Heart right ventricle (tissue), 16 donors: ENCODE results near the gene APCDD1. TPM values are rescaled to one million over a fixed set of nuclear protein-coding genes. Genes with fewer than 3 reads are reported as not detected.

Source experiments
- ATAC-seq, 8 donors: fragments of 200-7000 bp; cut with Tn5 transposase; one replicate each; pipeline ENCODE4 v1.9.1; 2020; ENCODE audit warnings: mild to moderate bottlenecking in 8 of 8, moderate library complexity in 8 of 8, moderate number of reproducible peaks in 1 of 8
- DNase-seq, 2 donors: peaks; one replicate each; pipeline ENCODE4 v3.0.0-alpha.2; 2020
- H3K27ac ChIP-seq, 10 donors: fragments of 200-600 bp; sonication (generic) in 2 of 10; one replicate each; pipeline versions ENCODE4 v1.5.0 to v1.8.0; 2020 to 2022; ENCODE audit warnings: mild to moderate bottlenecking in 3 of 10
- H3K27me3 ChIP-seq, 7 donors: fragments of 200-600 bp; one replicate each; pipeline ENCODE4 v1.8.0; 2021 to 2022; ENCODE audit warnings: mild to moderate bottlenecking in 2 of 7
- H3K36me3 ChIP-seq, 9 donors: fragments of 200-600 bp; sonication (generic) in 1 of 9; one replicate each; pipeline versions ENCODE4 v1.5.0 to v1.8.0; 2020 to 2022; ENCODE audit warnings: mild to moderate bottlenecking in 2 of 9
- H3K4me1 ChIP-seq, 9 donors: fragments of 200-600 bp; sonication (generic) in 1 of 9; one replicate each; pipeline versions ENCODE4 v1.5.0 to v1.8.0; 2020 to 2022; ENCODE audit warnings: mild to moderate bottlenecking in 4 of 9
- H3K4me3 ChIP-seq, 10 donors: fragments of 200-600 bp; sonication (generic) in 2 of 10; one replicate each; pipeline versions ENCODE4 v1.5.0 to v1.8.0; 2020 to 2022; ENCODE audit warnings: mild to moderate bottlenecking in 7 of 10, moderate library complexity in 2 of 10
- H3K9me3 ChIP-seq, 11 donors: fragments of 200-600 bp in 10 of 11; sonication (generic) in 2 of 11; one replicate each; pipeline versions ENCODE4 v1.5.0 to v1.8.0; 2013 to 2022; ENCODE audit warnings: mild to moderate bottlenecking in 2 of 11, control low read depth in 1 of 11, moderate library complexity in 1 of 11
- WGBS, 2 donors: extraction: QIAGEN DNeasy Blood & Tissue Kit; methylation state at CpG; one replicate each; pipeline ENCODE4 v1.1.7; 2013; ENCODE audit warnings: inconsistent platforms in 1 of 2; 5-methylcytosine and 5-hydroxymethylcytosine counted together
- intact Hi-C, 10 donors: fragments of 100-400 bp; cut with DNase I; formaldehyde crosslinking; loops; one replicate each; pipeline versions ENCODE4 v1.11.1 to v1.14.2; 2022
- polyA plus RNA-seq, 2 donors: library from polyadenylated mRNA; stranded (reverse); fragments of 200-250 nt; gene quantifications; one replicate each; pipeline ENCODE4 v1.2.3, GENCODE V29; 2013
- total RNA-seq, 10 donors: library from RNA; stranded (reverse); fragmentation: NEBNext Ultra II Directional in 3 of 10; extraction: Animal tissue kit (Norgen Biotek cat#: 25700) in 3 of 10; gene quantifications; one replicate each; pipeline versions ENCODE4 v1.2.1 to v1.2.4, GENCODE V29; 2021 to 2023
- TF ChIP-seq, protein P1 (sequence below), 9 donors: fragments of 200-600 bp; sonication (generic) in 2 of 9; IDR thresholded peaks; one replicate each; pipeline versions ENCODE4 v1.5.0 to v1.8.0; 2021 to 2022; ENCODE audit warnings: antibody characterized with exemption in 9 of 9, mild to moderate bottlenecking in 5 of 9, moderate library complexity in 1 of 9
- donor health status: Arrhythmogenic right ventricular cardiomyopathy.
- donor health status: ischemic (EF 13 %, LVEDD 7.1; RV severe dilation, severe dysfunction).
- donor health status: healthy with polysubstance abuse.
- donor health status: DM: no; HTN: yes; CAD: no.
- donor health status: DM: no; HTN: no; CAD: no.
- donor health status: ischemic (EF 25% LVEDD 6.9; RV normal size, moderate dysfunction).
- donor health status: ischemic (EF 25% LVEDD 5.7; RV mildly dilated, moderate dysfunction).
- donor health status: healthy.
- donor health status: DM: yes; HTN: yes; CAD: no.
- donor health status: Ischemic cardiomyopathy.
- donor health status: ischemic (EF 35%, LVEDD 5.7; RV mildly dilated, moderate dysfunction).
- donor health status: nonischemic (EF 11% LVEDD 7.7; RV severe dilation, severe dysfunction).
- donor health status: DM: yes; HTN: yes; CAD: no.
- donor health status: PGD.
- donor health status: ischemic (EF 29% LVEDD 5.4; RV normal size, mild dysfunction).
- donor health status: nonischemic (EF 23%, LVEDD 6.1; RV moderate dilation, normal function).

The APCDD1 gene
- total and polyA plus RNA-seq, 12 donors: 10.2 to 40.4 (median 18.3) TPM

GRCh38 chr18:10471574-10471973, 17.1 kb downstream of the APCDD1 start:
- ATAC-seq: no peak
- TF ChIP-seq, protein P1, sequence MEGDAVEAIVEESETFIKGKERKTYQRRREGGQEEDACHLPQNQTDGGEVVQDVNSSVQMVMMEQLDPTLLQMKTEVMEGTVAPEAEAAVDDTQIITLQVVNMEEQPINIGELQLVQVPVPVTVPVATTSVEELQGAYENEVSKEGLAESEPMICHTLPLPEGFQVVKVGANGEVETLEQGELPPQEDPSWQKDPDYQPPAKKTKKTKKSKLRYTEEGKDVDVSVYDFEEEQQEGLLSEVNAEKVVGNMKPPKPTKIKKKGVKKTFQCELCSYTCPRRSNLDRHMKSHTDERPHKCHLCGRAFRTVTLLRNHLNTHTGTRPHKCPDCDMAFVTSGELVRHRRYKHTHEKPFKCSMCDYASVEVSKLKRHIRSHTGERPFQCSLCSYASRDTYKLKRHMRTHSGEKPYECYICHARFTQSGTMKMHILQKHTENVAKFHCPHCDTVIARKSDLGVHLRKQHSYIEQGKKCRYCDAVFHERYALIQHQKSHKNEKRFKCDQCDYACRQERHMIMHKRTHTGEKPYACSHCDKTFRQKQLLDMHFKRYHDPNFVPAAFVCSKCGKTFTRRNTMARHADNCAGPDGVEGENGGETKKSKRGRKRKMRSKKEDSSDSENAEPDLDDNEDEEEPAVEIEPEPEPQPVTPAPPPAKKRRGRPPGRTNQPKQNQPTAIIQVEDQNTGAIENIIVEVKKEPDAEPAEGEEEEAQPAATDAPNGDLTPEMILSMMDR (IDR thresholded peaks at IDR 0.05): no peak
- DNase-seq: no peak
- no peak overlapping the region for H3K27ac ChIP-seq
- no peak overlapping the region for H3K4me3 ChIP-seq
- peaks cover 0 to 16% (median 7%) of the 10 kb centered on the region in 9 donors for H3K4me1 ChIP-seq
- peaks cover 0 to 16% (median 0%) of the 10 kb centered on the region in 9 donors for H3K36me3 ChIP-seq
- intact Hi-C loops: no loop called here
- no peaks in the 10 kb centered on the region for H3K9me3 ChIP-seq
- H3K27me3 ChIP-seq: no peaks in the 10 kb centered on the region
- WGBS, 2 donors: 93 to 97% methylated on average over 22 of the region's 22 CpGs

GRCh38 chr18:10473132-10473531, 18.7 kb downstream of the APCDD1 start:
- DNase-seq (no peak), ATAC-seq (peak in 3 of 8 donors; percentile 26 to 41 (median 36))
- H3K4me1 ChIP-seq: peaks cover 2 to 32% (median 15%) of the 10 kb centered on the region in 9 donors
- intact Hi-C loops: no loop called here
- TF ChIP-seq, protein P1 (IDR thresholded peaks at IDR 0.05): no peak
- no peak overlapping the region for H3K27ac ChIP-seq
- WGBS, 2 donors: 63 to 69% methylated on average over 5 of the region's 5 CpGs
- H3K9me3 ChIP-seq: no peaks in the 10 kb centered on the region
- no peak overlapping the region for H3K4me3 ChIP-seq
- peaks cover 0 to 18% (median 0%) of the 10 kb centered on the region in 9 donors for H3K36me3 ChIP-seq
- no peaks in the 10 kb centered on the region for H3K27me3 ChIP-seq

- TF ChIP-seq, protein P1 (IDR thresholded peaks at IDR 0.05): no peak
These were observed 19.9 kb downstream of the APCDD1 start for GRCh38 chr18:10474309-10474708.

DNA sequence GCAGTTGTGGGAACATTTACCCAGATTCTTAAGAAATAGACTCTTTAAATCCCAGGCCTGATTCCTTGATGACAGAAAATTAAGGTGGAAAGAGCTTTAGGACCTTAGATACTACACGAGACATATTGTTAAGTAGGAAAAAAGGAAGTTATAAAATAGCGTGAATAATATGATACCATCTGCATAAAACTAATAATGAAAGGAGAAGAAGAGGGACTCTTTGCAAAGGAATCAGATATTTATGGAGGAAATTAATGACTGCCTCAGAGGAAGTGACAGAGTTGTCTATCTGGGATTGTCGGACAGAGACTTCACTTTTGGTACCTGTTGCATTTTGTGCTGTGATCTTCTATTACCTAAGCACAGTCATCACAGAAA, 20.8 kb downstream of the APCDD1 start:
- intact Hi-C loops: no loop called here
- H3K36me3 ChIP-seq: peaks cover 0 to 15% (median 0%) of the 10 kb centered on the region in 9 donors
- H3K27ac ChIP-seq: no peak overlapping the region
- no peak for ATAC-seq
- H3K27me3 ChIP-seq: no peaks in the 10 kb centered on the region
- H3K9me3 ChIP-seq: no peaks in the 10 kb centered on the region
- DNase-seq: no peak
- TF ChIP-seq, protein P1 (IDR thresholded peaks at IDR 0.05): no peak
- H3K4me3 ChIP-seq: no peak overlapping the region
- whole genome bisulfite sequencing, 2 donors: 85 to 94% methylated on average over 3 of the region's 3 CpGs
- H3K4me1 ChIP-seq: peaks cover 2 to 38% (median 11%) of the 10 kb centered on the region in 9 donors

More at GRCh38 chr18:10474309-10474708, 19.9 kb downstream of the APCDD1 start:
- H3K4me3 ChIP-seq: no peak overlapping the region
- DNase-seq (no peak), ATAC-seq (no peak)
- intact Hi-C loops: no loop called here
- 97 to 98% methylated on average over 17 of the region's 17 CpGs for WGBS, 2 donors
- peaks cover 0 to 20% (median 0%) of the 10 kb centered on the region in 9 donors for H3K36me3 ChIP-seq
- H3K9me3 ChIP-seq: no peaks in the 10 kb centered on the region
- peaks cover 2 to 31% (median 11%) of the 10 kb centered on the region in 9 donors for H3K4me1 ChIP-seq
- no peaks in the 10 kb centered on the region for H3K27me3 ChIP-seq
- H3K27ac ChIP-seq: no peak overlapping the region
